Vagina (tissue), 2 donors: ENCODE measurements around the gene DCC. TPM values are rescaled to one million over a fixed set of nuclear protein-coding genes. Genes with fewer than 3 reads are reported as not detected.

Experiments used
- DNase-seq, 2 donors: peaks; one replicate each; pipeline ENCODE4 v3.0.0-alpha.2; 2017; ENCODE audit errors: extremely low spot score in 2 of 2
- H3K27ac ChIP-seq: fragments of 200-600 bp; sonication (generic); one replicate; pipeline ENCODE4 v1.5.1; 2019
- H3K27me3 ChIP-seq: fragments of 200-600 bp; sonication (generic); one replicate; pipeline ENCODE4 v1.5.1; 2019
- H3K36me3 ChIP-seq, 2 donors: fragments of 200-600 bp; sonication (generic); one replicate each; pipeline ENCODE4 v1.5.1; 2017 to 2019
- H3K4me1 ChIP-seq: fragments of 200-600 bp; sonication (generic); one replicate; pipeline ENCODE4 v1.5.1; 2019
- H3K4me3 ChIP-seq, 2 donors: fragments of 200-600 bp; sonication (generic); 1 replicate in 1 of 2; 2 replicates in 1 of 2; pipeline ENCODE4 v1.5.1; 2016 to 2019
- H3K9me3 ChIP-seq: fragments of 200-600 bp; sonication (generic); one replicate; pipeline ENCODE4 v1.5.1; 2019
- CTCF ChIP-seq, 3 experiments: fragments of 450-650 bp in 2 of 3; fragments of 200-600 bp in 1 of 3; sonication (generic) in 1 of 3; IDR thresholded peaks; one replicate each; pipeline ENCODE4 v1.5.1; 2017 to 2019; ENCODE audit warnings: antibody characterized with exemption in 3 of 3, mild to moderate bottlenecking in 2 of 3, moderate library complexity in 2 of 3
- POLR2A ChIP-seq, 2 donors: fragments of 450-650 bp; IDR thresholded peaks; one replicate each; pipeline ENCODE4 v1.6.1; 2017; ENCODE audit warnings: antibody characterized with exemption in 2 of 2, mild to moderate bottlenecking in 2 of 2, moderate library complexity in 2 of 2
- POLR2AphosphoS5 ChIP-seq, 2 donors: sonication (generic); formaldehyde crosslinking; IDR thresholded peaks; one replicate each; pipeline ENCODE4 v1.9.0; 2017; ENCODE audit warnings: antibody characterized with exemption in 2 of 2, mild to moderate bottlenecking in 2 of 2, low read depth in 1 of 2; ENCODE audit not compliant: insufficient read depth in 1 of 2
- intact Hi-C: fragments of 100-400 bp; cut with DNase I; formaldehyde crosslinking; loops from one replicate; pipeline ENCODE4 v1.15.1; 2023
- total RNA-seq: library from RNA; depleted of rRNA; stranded (reverse); fragments of >200 nt; gene quantifications from one replicate; pipeline ENCODE4 v1.2.3, GENCODE V29; 2016

The DCC gene
- total RNA-seq, 1 donor from 2014 or later: not detected

- DNase-seq: no peak
- H3K27ac ChIP-seq: no peak overlapping the region
- no peaks in the 10 kb centered on the region for H3K36me3 ChIP-seq
- no peaks in the 10 kb centered on the region for H3K27me3 ChIP-seq
- intact Hi-C loops: no loop called here
- TF ChIP-seq POLR2A (IDR thresholded peaks at IDR 0.05) (no peak), CTCF (IDR thresholded peaks at IDR 0.05) (no peak), POLR2AphosphoS5 (IDR thresholded peaks at IDR 0.05; ENCODE audit: insufficient read depth in 1 of 2, low read depth in 1 of 2) (no peak)
- H3K4me1 ChIP-seq: no peaks in the 10 kb centered on the region
- peak overlapping the region in 1 of 2 donors; percentile 22 for H3K4me3 ChIP-seq
- no peaks in the 10 kb centered on the region for H3K9me3 ChIP-seq
Observed at GRCh38 chr18:53115876-53116585, 776.0 kb downstream of the DCC start.

DNA sequence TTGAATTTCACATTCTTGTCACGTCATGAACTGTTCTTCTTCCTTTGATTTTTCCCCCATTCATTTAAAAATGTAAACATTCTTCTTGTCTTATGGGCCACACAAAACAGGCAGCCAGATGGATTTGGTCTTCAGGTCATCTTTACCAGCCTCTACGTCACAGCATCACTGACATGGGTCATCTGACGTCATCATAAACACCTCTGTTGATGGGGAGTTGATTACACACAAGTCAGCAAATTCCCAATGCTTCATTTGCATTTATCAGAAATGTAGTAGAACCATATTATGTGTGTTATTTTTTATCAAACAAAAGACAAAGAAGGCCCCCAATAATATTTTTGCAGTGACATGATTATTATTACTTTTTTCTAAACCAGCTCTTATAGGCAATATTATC, 777.9 kb downstream of the DCC start:
- no peak for DNase-seq
- H3K27me3 ChIP-seq: no peaks in the 10 kb centered on the region
- H3K36me3 ChIP-seq: no peaks in the 10 kb centered on the region
- H3K4me3 ChIP-seq: no peak overlapping the region
- no peak overlapping the region for H3K27ac ChIP-seq
- intact Hi-C loops: no loop called here
- no peaks in the 10 kb centered on the region for H3K4me1 ChIP-seq
- no peak for TF ChIP-seq POLR2A (IDR thresholded peaks at IDR 0.05)
- TF ChIP-seq CTCF (IDR thresholded peaks at IDR 0.05): no peak
- TF ChIP-seq POLR2AphosphoS5 (IDR thresholded peaks at IDR 0.05; ENCODE audit: insufficient read depth in 1 of 2, low read depth in 1 of 2): no peak
- no peaks in the 10 kb centered on the region for H3K9me3 ChIP-seq

DNA sequence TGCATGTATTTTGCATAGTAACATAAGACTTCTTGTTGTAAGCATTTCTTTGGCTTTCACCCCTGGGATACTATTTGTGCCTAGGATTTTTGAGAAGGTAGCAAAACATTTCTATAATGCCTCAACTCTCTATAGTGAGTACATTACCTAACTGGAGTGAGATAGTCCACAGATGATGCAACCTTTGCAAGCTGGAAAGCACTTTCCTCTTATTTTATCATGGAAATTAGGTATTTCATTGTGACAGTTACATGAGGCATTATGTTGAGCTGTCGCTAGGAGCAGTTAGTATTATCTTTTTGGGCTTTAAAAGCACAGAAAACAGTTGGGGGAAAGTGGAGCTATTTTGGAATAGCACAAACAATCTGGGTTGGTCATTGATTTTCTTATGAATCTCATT, 786.2 kb downstream of the DCC start:
- intact Hi-C loops: no loop called here
- no peak overlapping the region for H3K4me3 ChIP-seq
- no peaks in the 10 kb centered on the region for H3K27me3 ChIP-seq
- no peak for DNase-seq
- no peak for TF ChIP-seq CTCF (IDR thresholded peaks at IDR 0.05)
- TF ChIP-seq POLR2A (IDR thresholded peaks at IDR 0.05): no peak
- TF ChIP-seq POLR2AphosphoS5 (IDR thresholded peaks at IDR 0.05; ENCODE audit: insufficient read depth in 1 of 2, low read depth in 1 of 2): no peak
- H3K36me3 ChIP-seq: no peaks in the 10 kb centered on the region
- no peaks in the 10 kb centered on the region for H3K9me3 ChIP-seq
- H3K27ac ChIP-seq: no peak overlapping the region
- H3K4me1 ChIP-seq: no peaks in the 10 kb centered on the region

DNA sequence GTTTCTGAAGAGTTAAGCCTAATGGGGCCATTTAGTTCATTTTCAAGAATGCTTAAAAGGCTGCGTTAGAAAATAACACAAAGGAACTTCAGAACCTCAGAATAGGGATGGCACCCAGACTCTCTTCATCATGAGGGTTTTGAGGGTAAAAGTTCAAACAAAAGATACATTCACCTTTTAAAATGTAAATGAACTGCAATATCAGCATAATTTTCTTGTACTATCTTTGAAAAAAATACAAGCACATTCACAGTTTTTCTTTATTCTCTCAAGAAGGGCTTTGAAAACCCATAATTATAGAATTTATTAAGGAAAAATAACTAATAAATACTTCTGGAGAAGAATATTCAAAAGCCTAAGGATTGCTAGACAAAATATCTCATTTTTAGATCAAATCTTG, 791.0 kb downstream of the DCC start:
- TF ChIP-seq POLR2AphosphoS5 (IDR thresholded peaks at IDR 0.05; ENCODE audit: insufficient read depth in 1 of 2, low read depth in 1 of 2) (no peak), CTCF (IDR thresholded peaks at IDR 0.05) (no peak), POLR2A (IDR thresholded peaks at IDR 0.05) (no peak)
- no peaks in the 10 kb centered on the region for H3K4me1 ChIP-seq
- no peaks in the 10 kb centered on the region for H3K27me3 ChIP-seq
- no peak overlapping the region for H3K4me3 ChIP-seq
- no peak overlapping the region for H3K27ac ChIP-seq
- no peaks in the 10 kb centered on the region for H3K36me3 ChIP-seq
- intact Hi-C loops: no loop called here
- H3K9me3 ChIP-seq: no peaks in the 10 kb centered on the region
- DNase-seq: no peak

- no peak for DNase-seq
- intact Hi-C loops: no loop called here
- Histone ChIP-seq H3K4me3 (no peak overlapping the region), H3K27me3 (no peaks in the 10 kb centered on the region), H3K9me3 (no peaks in the 10 kb centered on the region), H3K4me1 (no peaks in the 10 kb centered on the region), H3K27ac (no peak overlapping the region), H3K36me3 (no peaks in the 10 kb centered on the region)
- TF ChIP-seq POLR2A (IDR thresholded peaks at IDR 0.05): no peak
- no peak for TF ChIP-seq POLR2AphosphoS5 (IDR thresholded peaks at IDR 0.05; ENCODE audit: insufficient read depth in 1 of 2, low read depth in 1 of 2)
- TF ChIP-seq CTCF (IDR thresholded peaks at IDR 0.05): no peak
Observed at GRCh38 chr18:53134711-53135110, 794.7 kb downstream of the DCC start.
